ENCODE results near the gene ZSCAN31. TPM values are rescaled to one million over a fixed set of nuclear protein-coding genes. Genes with fewer than 3 reads are reported as not detected.

ZSCAN31 gene
- polyA plus RNA-seq, 4 donors: 1.3 to 5.1 (median 4.0) TPM

GRCh38 chr6:28349892-28350737 is 14.2 kb upstream of the ZSCAN31 start, which contains the start of gene ZKSCAN3:
Gene ZKSCAN3, plus strand, starts transcription at chr6:28349947. Its CDS starts 9,640 bp downstream, at chr6:28359587.
- peak within 1 kb of the TSS; percentile 65 to 91 (median 71) for H3K27ac ChIP-seq (ENCODE audit: low read depth in 1 of 3, low read length in 2 of 3)
- WGBS, 3 donors: 0 to 1% (median 0%) methylated on average over 29 to 30 of the region's 30 CpGs

GRCh38 chr6:28349344-28349891 is 13.5 kb upstream of the ZSCAN31 start:
- no peak for FAIRE-seq
- Histone ChIP-seq H3K9me3 (ENCODE audit: control insufficient read depth in 2 of 2, insufficient read depth in 1 of 2, low read depth in 1 of 2, low read length in 1 of 2) (no peaks in the 10 kb centered on the region), H3K36me3 (ENCODE audit: control insufficient read depth in 3 of 3, insufficient read depth in 2 of 3, low read depth in 1 of 3, low read length in 3 of 3) (peaks cover 0 to 4% (median 0%) of the 10 kb centered on the region in 3 donors), H3K4me1 (ENCODE audit: control insufficient read depth in 3 of 3, insufficient read depth in 2 of 3, low read depth in 1 of 3, low read length in 2 of 3) (peaks cover 0 to 7% (median 6%) of the 10 kb centered on the region in 3 donors), H3K4me3 (ENCODE audit: low read depth in 1 of 3, low read length in 3 of 3) (peak overlapping the region; percentile 69 to 91 (median 74)), H3K27me3 (ENCODE audit: control insufficient read depth in 3 of 3, insufficient read depth in 3 of 3, low read length in 3 of 3) (peaks cover 0 to 15% (median 0%) of the 10 kb centered on the region in 3 donors), H3K27ac (ENCODE audit: low read depth in 1 of 3, low read length in 2 of 3) (peak overlapping the region in 2 of 3 donors; percentile 71 to 91)
- DNase-seq: no peak
- WGBS, 3 donors: 0 to 3% (median 2%) methylated on average over 9 of the region's 9 CpGs

More at GRCh38 chr6:28349892-28350737, 14.2 kb upstream of the ZSCAN31 start, which contains the start of gene ZKSCAN3:
- DNase-seq (peak; percentile 86 to 92), FAIRE-seq (no peak)
- H3K36me3 ChIP-seq (ENCODE audit: control insufficient read depth in 3 of 3, insufficient read depth in 2 of 3, low read depth in 1 of 3, low read length in 3 of 3): peaks cover 0 to 4% (median 0%) of the 10 kb centered on the region in 3 donors
- no peaks in the 10 kb centered on the region for H3K9me3 ChIP-seq (ENCODE audit: control insufficient read depth in 2 of 2, insufficient read depth in 1 of 2, low read depth in 1 of 2, low read length in 1 of 2)
- H3K27me3 ChIP-seq (ENCODE audit: control insufficient read depth in 3 of 3, insufficient read depth in 3 of 3, low read length in 3 of 3): peaks cover 0 to 13% (median 0%) of the 10 kb centered on the region in 3 donors
- peak within 1 kb of the TSS; percentile 69 to 91 (median 74) for H3K4me3 ChIP-seq (ENCODE audit: low read depth in 1 of 3, low read length in 3 of 3)
- peaks cover 0 to 7% (median 6%) of the 10 kb centered on the region in 3 donors for H3K4me1 ChIP-seq (ENCODE audit: control insufficient read depth in 3 of 3, insufficient read depth in 2 of 3, low read depth in 1 of 3, low read length in 2 of 3)

GRCh38 chr6:28347119-28347518 is 11.2 kb upstream of the ZSCAN31 start:
- DNase-seq (no peak), FAIRE-seq (no peak)
- Histone ChIP-seq H3K9me3 (ENCODE audit: control insufficient read depth in 2 of 2, insufficient read depth in 1 of 2, low read depth in 1 of 2, low read length in 1 of 2) (no peaks in the 10 kb centered on the region), H3K36me3 (ENCODE audit: control insufficient read depth in 3 of 3, insufficient read depth in 2 of 3, low read depth in 1 of 3, low read length in 3 of 3) (no peaks in the 10 kb centered on the region), H3K27ac (ENCODE audit: low read depth in 1 of 3, low read length in 2 of 3) (no peak overlapping the region), H3K4me3 (ENCODE audit: low read depth in 1 of 3, low read length in 3 of 3) (no peak overlapping the region), H3K4me1 (ENCODE audit: control insufficient read depth in 3 of 3, insufficient read depth in 2 of 3, low read depth in 1 of 3, low read length in 2 of 3) (peaks cover 0 to 7% (median 6%) of the 10 kb centered on the region in 3 donors), H3K27me3 (ENCODE audit: control insufficient read depth in 3 of 3, insufficient read depth in 3 of 3, low read length in 3 of 3) (peaks cover 0 to 15% (median 0%) of the 10 kb centered on the region in 3 donors)
- 20 to 28% (median 23%) methylated on average over 2 of the region's 2 CpGs for WGBS, 3 donors

- H3K4me1 ChIP-seq (ENCODE audit: control insufficient read depth in 3 of 3, insufficient read depth in 2 of 3, low read depth in 1 of 3, low read length in 2 of 3): no peaks in the 10 kb centered on the region
- H3K27me3 ChIP-seq (ENCODE audit: control insufficient read depth in 3 of 3, insufficient read depth in 3 of 3, low read length in 3 of 3): peaks cover 0 to 15% (median 0%) of the 10 kb centered on the region in 3 donors
- DNase-seq: no peak
- 79 to 86% (median 83%) methylated on average over 1 of the region's 1 CpG for WGBS, 3 donors
- H3K9me3 ChIP-seq (ENCODE audit: control insufficient read depth in 2 of 2, insufficient read depth in 1 of 2, low read depth in 1 of 2, low read length in 1 of 2): no peaks in the 10 kb centered on the region
- no peak overlapping the region for H3K4me3 ChIP-seq (ENCODE audit: low read depth in 1 of 3, low read length in 3 of 3)
- no peak for FAIRE-seq
- no peak overlapping the region for H3K27ac ChIP-seq (ENCODE audit: low read depth in 1 of 3, low read length in 2 of 3)
- H3K36me3 ChIP-seq (ENCODE audit: control insufficient read depth in 3 of 3, insufficient read depth in 2 of 3, low read depth in 1 of 3, low read length in 3 of 3): no peaks in the 10 kb centered on the region
These were observed 9.3 kb upstream of the ZSCAN31 start for GRCh38 chr6:28345201-28345600.

GRCh38 chr6:28343898-28344677 is 8.1 kb upstream of the ZSCAN31 start:
- Histone ChIP-seq H3K27me3 (ENCODE audit: control insufficient read depth in 3 of 3, insufficient read depth in 3 of 3, low read length in 3 of 3) (peaks cover 0 to 15% (median 0%) of the 10 kb centered on the region in 3 donors), H3K4me3 (ENCODE audit: low read depth in 1 of 3, low read length in 3 of 3) (no peak overlapping the region), H3K27ac (ENCODE audit: low read depth in 1 of 3, low read length in 2 of 3) (no peak overlapping the region), H3K9me3 (ENCODE audit: control insufficient read depth in 2 of 2, insufficient read depth in 1 of 2, low read depth in 1 of 2, low read length in 1 of 2) (no peaks in the 10 kb centered on the region), H3K36me3 (ENCODE audit: control insufficient read depth in 3 of 3, insufficient read depth in 2 of 3, low read depth in 1 of 3, low read length in 3 of 3) (no peaks in the 10 kb centered on the region), H3K4me1 (ENCODE audit: control insufficient read depth in 3 of 3, insufficient read depth in 2 of 3, low read depth in 1 of 3, low read length in 2 of 3) (no peaks in the 10 kb centered on the region)
- 47 to 57% (median 53%) methylated on average over 1 of the region's 1 CpG for WGBS, 3 donors
- FAIRE-seq (no peak), DNase-seq (no peak)

- Histone ChIP-seq H3K4me1 (ENCODE audit: control insufficient read depth in 3 of 3, insufficient read depth in 2 of 3, low read depth in 1 of 3, low read length in 2 of 3) (peaks cover 0 to 10% (median 5%) of the 10 kb centered on the region in 3 donors), H3K4me3 (ENCODE audit: low read depth in 1 of 3, low read length in 3 of 3) (no peak overlapping the region), H3K27ac (ENCODE audit: low read depth in 1 of 3, low read length in 2 of 3) (no peak overlapping the region), H3K36me3 (ENCODE audit: control insufficient read depth in 3 of 3, insufficient read depth in 2 of 3, low read depth in 1 of 3, low read length in 3 of 3) (no peaks in the 10 kb centered on the region), H3K9me3 (ENCODE audit: control insufficient read depth in 2 of 2, insufficient read depth in 1 of 2, low read depth in 1 of 2, low read length in 1 of 2) (no peaks in the 10 kb centered on the region), H3K27me3 (ENCODE audit: control insufficient read depth in 3 of 3, insufficient read depth in 3 of 3, low read length in 3 of 3) (peaks cover 0 to 3% (median 0%) of the 10 kb centered on the region in 3 donors)
- no peak for FAIRE-seq
- 72 to 84% (median 77%) methylated on average over 1 of the region's 1 CpG for WGBS, 3 donors
- no peak for DNase-seq
These were observed 4.6 kb upstream of the ZSCAN31 start for GRCh38 chr6:28340310-28341095.

- no peaks in the 10 kb centered on the region for H3K27me3 ChIP-seq (ENCODE audit: control insufficient read depth in 3 of 3, insufficient read depth in 3 of 3, low read length in 3 of 3)
- no peaks in the 10 kb centered on the region for H3K36me3 ChIP-seq (ENCODE audit: control insufficient read depth in 3 of 3, insufficient read depth in 2 of 3, low read depth in 1 of 3, low read length in 3 of 3)
- peaks cover 0 to 16% (median 5%) of the 10 kb centered on the region in 3 donors for H3K4me1 ChIP-seq (ENCODE audit: control insufficient read depth in 3 of 3, insufficient read depth in 2 of 3, low read depth in 1 of 3, low read length in 2 of 3)
- no peak for FAIRE-seq
- no peaks in the 10 kb centered on the region for H3K9me3 ChIP-seq (ENCODE audit: control insufficient read depth in 2 of 2, insufficient read depth in 1 of 2, low read depth in 1 of 2, low read length in 1 of 2)
- DNase-seq: no peak
- H3K4me3 ChIP-seq (ENCODE audit: low read depth in 1 of 3, low read length in 3 of 3): peak overlapping the region in 1 of 3 donors; percentile 90
- H3K27ac ChIP-seq (ENCODE audit: low read depth in 1 of 3, low read length in 2 of 3): peak overlapping the region in 2 of 3 donors; percentile 99
These were observed 1.2 kb upstream of the ZSCAN31 start for GRCh38 chr6:28337121-28337520.

Measured in small intestine (tissue), 7 donors.